Activated CD8-positive, alpha-beta memory T cell treated with anti-CD3 and anti-CD28 coated beads, Interleukin-2, amount 50 U/mL, for 48 hours (primary cell): ENCODE data around the gene MRPL57.
A peak's percentile ranks its signal among the peaks of the same experiment; 100 is the strongest.
"Not testable (repeated sequence)": the region's sequence is repeated elsewhere in the genome, so short reads cannot be mapped to it uniquely, and the experiment has no call there.

Experiments
- DNase-seq: peaks from one replicate; pipeline ENCODE4 v3.0.0-alpha.2; 2020

Gene MRPL57

GRCh38 chr13:21176215-21176981, at the start of gene MRPL57, which contains the start of gene SKA3:
TSS of gene MRPL57 (plus strand) at chr13:21176658. CDS start at chr13:21176917, 259 bp downstream.
TSS of gene SKA3 (minus strand) at chr13:21176552. CDS start at chr13:21176477, 75 bp downstream.
- DNase-seq = peak; percentile 97

- DNase-seq = no peak
These were observed 46.3 kb upstream of the MRPL57 start for GRCh38 chr13:21130116-21130515.

GRCh38 chr13:21133077-21133476, 43.4 kb upstream of the MRPL57 start:
- DNase-seq = no peak

- DNase-seq = no peak
These were observed 42.0 kb upstream of the MRPL57 start for GRCh38 chr13:21134475-21134874.

DNA sequence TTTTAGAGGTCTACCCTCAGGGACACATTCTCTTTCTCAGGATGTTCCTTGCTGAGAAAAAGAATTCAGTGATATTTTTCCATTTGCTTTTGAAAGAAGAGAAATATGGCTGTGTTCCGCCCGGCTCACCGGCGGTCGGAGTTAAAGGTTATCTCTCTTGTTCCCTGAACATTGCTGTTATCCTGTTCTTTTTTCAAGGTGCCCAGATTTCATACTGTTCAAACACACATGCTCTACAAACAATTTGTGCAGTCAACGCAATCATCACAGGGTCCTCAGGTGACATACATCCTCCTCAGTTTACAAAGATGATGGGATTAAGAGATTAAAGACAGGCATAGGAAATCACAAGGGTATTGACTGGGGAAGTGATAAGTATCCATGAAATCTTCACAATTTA, 40.6 kb upstream of the MRPL57 start:
- DNase-seq = not testable (repeated sequence)

DNA sequence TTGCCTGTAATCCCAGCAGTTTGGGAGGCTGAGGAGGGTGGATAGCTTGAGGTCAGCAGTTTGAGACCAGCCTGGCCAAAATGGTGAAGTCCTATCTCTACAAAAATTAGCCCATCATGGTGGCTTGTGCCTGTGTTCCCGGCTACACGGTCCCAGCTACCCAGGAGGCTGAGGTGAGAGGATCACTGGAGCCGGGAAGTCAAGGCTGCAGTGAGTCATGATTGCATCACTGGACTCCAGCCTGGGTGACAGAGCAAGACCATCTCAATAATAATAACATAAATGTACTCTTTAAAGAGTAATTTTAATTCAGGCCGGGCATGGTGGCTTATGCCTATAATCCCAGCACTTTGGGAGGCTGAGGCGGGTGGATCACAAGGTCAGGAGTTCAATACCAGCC, 38.8 kb upstream of the MRPL57 start:
- DNase-seq = no peak

DNA sequence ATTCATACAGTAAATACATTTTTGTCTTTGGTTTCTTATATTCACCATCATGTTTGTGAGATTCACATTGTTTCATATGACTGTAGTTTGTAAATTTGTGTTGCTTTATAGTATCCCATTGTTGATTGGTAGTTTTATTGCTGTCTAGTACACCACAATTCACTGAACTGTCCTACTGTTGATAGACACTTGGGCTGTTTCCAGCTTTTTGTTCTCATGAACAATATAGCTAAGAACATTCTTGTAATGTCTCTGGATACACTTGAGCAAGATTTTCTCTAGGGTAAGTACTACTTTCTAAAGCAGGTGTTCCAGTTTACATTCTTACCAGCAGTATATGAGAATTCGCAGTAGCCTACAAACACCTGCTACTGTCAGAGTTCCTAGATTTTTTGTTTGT, 37.9 kb upstream of the MRPL57 start:
- no peak for DNase-seq

GRCh38 chr13:21139374-21139773, 37.1 kb upstream of the MRPL57 start:
- no peak for DNase-seq

DNA sequence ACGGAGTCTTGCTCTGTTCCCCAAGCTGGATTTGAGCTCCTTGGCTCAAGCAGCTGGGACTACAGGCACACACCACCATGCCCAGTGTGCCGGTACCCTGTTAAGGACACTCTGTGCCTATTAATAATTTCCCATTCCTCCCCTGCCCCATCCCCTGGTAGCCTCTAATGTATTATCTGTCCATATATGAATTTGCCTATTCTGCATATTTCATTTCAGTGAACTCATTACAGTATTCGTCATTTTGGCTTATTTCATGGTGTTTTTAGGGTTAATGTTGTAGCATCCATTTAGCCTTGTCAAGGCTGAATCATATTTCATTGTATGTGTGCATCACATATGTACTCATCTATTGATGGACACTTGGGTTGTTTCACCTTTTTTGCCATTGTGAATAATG, 33.7 kb upstream of the MRPL57 start:
- DNase-seq = no peak

GRCh38 chr13:21147827-21148226, 28.6 kb upstream of the MRPL57 start:
- DNase-seq = no peak

- no peak for DNase-seq
These were observed 27.8 kb upstream of the MRPL57 start for GRCh38 chr13:21148557-21149258.

- DNase-seq = no peak
These were observed 26.9 kb upstream of the MRPL57 start for GRCh38 chr13:21149568-21149967.

DNA sequence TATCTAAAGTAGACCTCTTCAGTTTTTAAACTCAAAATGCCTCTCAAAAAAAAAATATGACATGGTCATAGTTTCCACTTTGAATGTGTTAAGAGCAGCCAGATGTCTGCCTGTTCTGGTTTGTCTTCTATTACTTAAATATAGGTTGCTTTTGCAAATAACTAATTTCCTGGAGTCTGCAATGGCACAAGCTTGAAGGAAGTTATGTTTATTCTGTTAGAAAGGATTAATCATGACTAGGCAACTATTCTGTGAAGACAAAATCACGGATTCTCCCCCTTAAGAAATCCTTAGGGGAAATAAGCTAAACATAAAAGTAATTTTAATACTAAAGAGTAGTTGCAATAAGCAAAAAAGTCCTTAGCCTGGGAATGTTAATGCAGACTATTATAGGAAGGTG, 26.4 kb upstream of the MRPL57 start:
- no peak for DNase-seq

DNA sequence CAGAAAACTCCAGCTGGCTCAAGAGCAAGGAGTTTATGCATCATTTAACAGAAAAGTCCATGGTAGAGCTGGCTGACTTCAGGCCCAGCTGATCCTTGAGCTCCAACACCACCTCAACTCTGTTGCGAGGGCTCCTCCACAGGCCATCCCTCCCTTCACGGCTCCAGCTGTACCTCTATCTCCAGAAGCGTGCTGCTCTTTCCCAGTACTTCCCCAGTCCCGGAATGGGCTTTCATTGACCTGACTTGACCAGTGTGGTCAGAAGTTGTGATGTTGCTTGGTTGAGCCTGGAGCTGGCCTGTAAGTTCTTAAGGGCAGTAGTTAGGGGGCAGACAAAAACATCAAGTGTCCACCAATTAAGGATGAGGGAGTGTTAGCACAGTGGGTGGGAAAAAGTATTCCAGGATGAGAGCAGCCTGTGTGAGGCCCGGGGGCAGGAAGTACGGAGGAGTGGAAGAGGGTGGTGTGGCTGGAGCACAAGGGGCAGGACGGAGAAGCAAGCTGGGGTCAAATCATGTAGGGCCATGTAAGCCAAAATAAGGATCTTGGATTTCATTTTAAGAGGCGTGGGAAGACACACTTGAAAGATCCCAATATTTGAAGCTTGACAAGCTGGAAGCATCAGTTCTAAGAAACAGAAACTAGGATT, 24.1 kb upstream of the MRPL57 start:
- DNase-seq = no peak

DNA sequence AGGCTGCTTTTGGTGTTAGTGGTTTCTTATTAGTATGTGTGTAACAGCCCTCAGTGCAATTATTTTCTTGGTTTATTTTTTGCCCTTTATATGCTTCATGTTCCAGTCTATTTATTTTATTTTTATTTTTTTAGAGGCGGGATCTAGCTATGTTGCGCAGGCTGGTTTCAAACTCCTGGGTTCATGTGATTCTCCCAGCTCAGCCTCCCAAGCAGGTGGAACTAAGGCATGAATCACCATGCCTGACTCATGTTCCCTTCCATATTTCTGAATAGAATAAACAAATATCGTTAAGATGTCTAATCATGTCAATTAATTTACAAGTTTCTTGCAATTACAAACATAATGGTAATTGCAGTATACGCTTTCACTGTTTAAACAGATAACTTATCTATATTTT, 11.8 kb upstream of the MRPL57 start:
- DNase-seq = no peak

DNA sequence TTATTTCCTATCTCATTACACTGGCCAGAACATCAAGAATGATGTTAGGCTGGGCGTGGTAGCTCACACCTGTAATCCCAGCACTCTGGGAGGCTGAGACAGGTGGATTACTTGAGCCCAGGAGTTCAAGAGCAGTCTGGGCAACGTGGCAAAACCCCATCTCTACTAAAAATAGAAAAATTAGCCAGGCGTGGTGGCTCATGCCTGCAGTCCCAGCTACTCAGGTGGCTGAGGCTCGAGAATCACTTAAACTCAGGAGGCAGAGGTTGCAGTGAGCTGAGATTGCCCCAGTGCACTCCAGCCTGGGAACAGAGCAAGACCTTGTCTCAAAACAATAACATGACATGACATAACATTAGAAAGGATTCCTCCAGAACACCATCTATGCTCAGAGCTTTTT, 10.9 kb upstream of the MRPL57 start:
- not testable (repeated sequence) for DNase-seq

- no peak for DNase-seq
These were observed 5.0 kb upstream of the MRPL57 start for GRCh38 chr13:21171420-21171819.

DNA sequence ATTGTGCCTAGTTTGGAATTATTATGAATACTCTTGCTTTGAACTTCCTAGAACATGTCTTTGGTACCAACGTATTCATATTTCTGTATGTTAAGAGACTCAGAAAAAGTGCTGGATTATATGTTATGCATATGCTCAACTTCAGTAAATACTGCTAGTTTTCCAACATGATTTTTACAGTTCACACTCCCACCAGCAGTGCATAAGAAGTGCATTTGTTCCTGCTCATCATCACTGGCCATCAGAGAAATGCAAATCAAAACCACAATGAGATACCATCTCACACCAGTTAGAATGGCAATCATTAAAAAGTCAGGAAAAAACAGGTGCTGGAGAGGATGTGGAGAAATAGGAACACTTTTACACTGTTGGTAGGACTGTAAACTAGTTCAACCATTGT, 2.7 kb upstream of the MRPL57 start:
- DNase-seq = not testable (repeated sequence)

- no peak for DNase-seq
These were observed 723 bp upstream of the MRPL57 start for GRCh38 chr13:21175656-21176214.

DNA sequence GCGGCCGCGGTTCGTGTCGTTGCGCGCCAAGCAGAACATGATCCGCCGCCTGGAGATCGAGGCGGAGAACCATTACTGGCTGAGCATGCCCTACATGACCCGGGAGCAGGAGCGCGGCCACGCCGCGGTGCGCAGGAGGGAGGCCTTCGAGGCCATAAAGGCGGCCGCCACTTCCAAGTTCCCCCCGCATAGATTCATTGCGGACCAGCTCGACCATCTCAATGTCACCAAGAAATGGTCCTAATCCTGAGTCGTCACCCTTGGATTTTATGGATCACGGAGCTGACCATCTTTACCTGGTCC, 475 bp downstream of the MRPL57 start:
- DNase-seq = peak; percentile 76

DNA sequence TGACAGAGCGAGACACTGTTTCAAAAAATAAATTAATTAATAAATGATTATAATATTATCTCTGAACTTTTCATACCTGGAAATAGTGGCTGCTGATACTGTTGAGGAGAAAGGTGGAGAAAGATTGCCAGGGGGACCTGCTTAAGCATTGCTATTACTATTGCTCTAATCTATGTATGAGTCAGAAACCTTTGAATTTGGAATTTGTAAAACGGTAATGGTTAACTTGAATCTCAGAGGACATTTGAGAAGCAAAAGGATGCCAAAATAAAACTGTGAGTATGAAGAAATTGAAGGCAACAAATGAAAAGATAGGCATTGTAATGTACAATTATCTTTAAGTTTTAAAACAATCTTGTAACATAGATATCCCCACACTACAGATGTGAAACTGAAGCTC, 5.2 kb downstream of the MRPL57 start:
- no peak for DNase-seq

DNA sequence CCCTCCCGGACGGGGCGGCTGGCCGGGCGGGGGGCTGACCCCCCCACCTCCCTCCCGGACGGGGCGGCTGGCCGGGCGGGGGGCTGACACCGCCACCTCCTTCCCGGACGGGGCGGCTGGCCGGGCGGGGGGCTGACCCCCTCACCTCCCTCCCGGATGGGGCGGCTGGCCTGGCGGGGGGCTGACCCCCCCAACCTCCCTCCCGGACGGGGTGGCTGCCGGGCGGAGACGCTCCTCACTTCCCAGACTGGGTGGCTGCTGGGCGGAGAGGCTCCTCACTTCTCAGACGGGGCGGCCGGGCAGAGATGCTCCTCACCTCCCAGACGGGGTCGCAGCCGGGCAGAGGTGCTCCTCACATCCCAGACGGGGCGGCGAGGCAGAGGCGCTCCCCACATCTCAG, 10.0 kb downstream of the MRPL57 start:
- not testable (repeated sequence) for DNase-seq

- DNase-seq = not testable (repeated sequence)
These were observed 18.3 kb downstream of the MRPL57 start for GRCh38 chr13:21194756-21195155.
